ENCODE results near the gene BOC. TPM values are rescaled to one million over a fixed set of nuclear protein-coding genes. Genes with fewer than 3 reads are reported as not detected.

Gene BOC
- total and polyA plus RNA-seq, 10 donors: 1.5 to 21.9 (median 13.5) TPM

- Histone ChIP-seq H3K27me3 (replicated peaks in 1 of 7) (peaks cover 0 to 67% (median 22%) of the 10 kb centered on the region in 7 donors), H3K27ac (peak overlapping the region in 5 of 8 donors; percentile 71 to 85 (median 82)), H3K4me3 (peak overlapping the region; percentile 23 to 73 (median 43)), H3K36me3 (no peaks in the 10 kb centered on the region), H3K4me1 (peaks cover 0 to 24% (median 15%) of the 10 kb centered on the region in 6 donors), H3K9me3 (no peaks in the 10 kb centered on the region)
- DNase-seq: no peak
- intact Hi-C loops (cut with DNase I; ENCODE audit: low total_unique reads): no loop called here
- WGBS, 5 donors: 37 to 55% (median 50%) methylated on average over 5 of the region's 5 CpGs
- TF ChIP-seq POLR2AphosphoS5 (IDR thresholded peaks at IDR 0.05) (no peak), CTCF (IDR thresholded peaks at IDR 0.05 in 8 of 11, conservative IDR thresholded peaks at IDR 0.05 in 3 of 11) (no peak), POLR2A (IDR thresholded peaks at IDR 0.05) (no peak)
Observed at GRCh38 chr3:113212844-113213375, 1.6 kb downstream of the BOC start.

GRCh38 chr3:113213896-113214587, 2.7 kb downstream of the BOC start:
- TF ChIP-seq POLR2AphosphoS5 (IDR thresholded peaks at IDR 0.05): no peak
- TF ChIP-seq POLR2A (IDR thresholded peaks at IDR 0.05): no peak
- TF ChIP-seq CTCF (IDR thresholded peaks at IDR 0.05 in 8 of 11, conservative IDR thresholded peaks at IDR 0.05 in 3 of 11): no peak
- DNase-seq: no peak
- Histone ChIP-seq H3K27me3 (replicated peaks in 1 of 7) (peaks cover 0 to 57% (median 22%) of the 10 kb centered on the region in 7 donors), H3K36me3 (no peaks in the 10 kb centered on the region), H3K4me1 (peaks cover 0 to 24% (median 15%) of the 10 kb centered on the region in 6 donors), H3K4me3 (peak overlapping the region in 1 of 8 donors; percentile 57), H3K27ac (peak overlapping the region in 1 of 8 donors; percentile 85), H3K9me3 (no peaks in the 10 kb centered on the region)
- intact Hi-C loops (cut with DNase I; ENCODE audit: low total_unique reads): no loop called here
- 80 to 89% (median 87%) methylated on average over 7 of the region's 7 CpGs for WGBS, 5 donors

- Histone ChIP-seq H3K36me3 (no peaks in the 10 kb centered on the region), H3K4me1 (peaks cover 0 to 24% (median 15%) of the 10 kb centered on the region in 6 donors), H3K4me3 (no peak overlapping the region), H3K9me3 (no peaks in the 10 kb centered on the region), H3K27me3 (replicated peaks in 1 of 7) (peaks cover 0 to 54% (median 22%) of the 10 kb centered on the region in 7 donors), H3K27ac (no peak overlapping the region)
- no peak for TF ChIP-seq CTCF (IDR thresholded peaks at IDR 0.05 in 8 of 11, conservative IDR thresholded peaks at IDR 0.05 in 3 of 11)
- TF ChIP-seq POLR2A (IDR thresholded peaks at IDR 0.05): no peak
- no peak for TF ChIP-seq POLR2AphosphoS5 (IDR thresholded peaks at IDR 0.05)
- no peak for DNase-seq
- intact Hi-C loops (cut with DNase I; ENCODE audit: low total_unique reads): no loop called here
- WGBS, 5 donors: 68 to 90% (median 84%) methylated on average over 2 of the region's 2 CpGs
Observed at GRCh38 chr3:113214917-113215595, 3.7 kb downstream of the BOC start.

GRCh38 chr3:113216393-113216792, 5.0 kb downstream of the BOC start:
- no peak for TF ChIP-seq POLR2AphosphoS5 (IDR thresholded peaks at IDR 0.05)
- TF ChIP-seq POLR2A (IDR thresholded peaks at IDR 0.05): no peak
- no peak for TF ChIP-seq CTCF (IDR thresholded peaks at IDR 0.05 in 8 of 11, conservative IDR thresholded peaks at IDR 0.05 in 3 of 11)
- H3K36me3 ChIP-seq: no peaks in the 10 kb centered on the region
- 83 to 94% (median 91%) methylated on average over 5 of the region's 5 CpGs for WGBS, 5 donors

More at GRCh38 chr3:113216393-113216792, 5.0 kb downstream of the BOC start:
- DNase-seq: no peak
- Histone ChIP-seq H3K27ac (no peak overlapping the region), H3K9me3 (no peaks in the 10 kb centered on the region), H3K4me3 (no peak overlapping the region), H3K4me1 (peaks cover 0 to 18% (median 13%) of the 10 kb centered on the region in 6 donors), H3K27me3 (replicated peaks in 1 of 7) (peaks cover 0 to 50% (median 21%) of the 10 kb centered on the region in 7 donors)
- intact Hi-C loops (cut with DNase I; ENCODE audit: low total_unique reads): no loop called here
